Ectodermal cell (in vitro differentiated cells): Measurements from ENCODE around the gene EMX1.

Source experiments
- H3K27ac ChIP-seq: 2 replicates; pipeline ENCODE4 v1.7.0; 2013; ENCODE audit warnings: mild to moderate bottlenecking, low read depth, low read length; ENCODE audit not compliant: insufficient read depth, poor library complexity, severe bottlenecking
- H3K27me3 ChIP-seq: 2 replicates; pipeline ENCODE4 v1.7.0; 2013; ENCODE audit warnings: mild to moderate bottlenecking, low read length; ENCODE audit not compliant: insufficient read depth, control insufficient read depth, poor library complexity, severe bottlenecking
- H3K36me3 ChIP-seq: one replicate; pipeline ENCODE4 v1.7.0; 2013; ENCODE audit warnings: low read length; ENCODE audit not compliant: control insufficient read depth, insufficient read depth
- H3K4me1 ChIP-seq: one replicate; pipeline ENCODE4 v1.7.0; 2013; ENCODE audit warnings: low read length; ENCODE audit not compliant: control insufficient read depth, insufficient read depth
- H3K4me3 ChIP-seq: 2 replicates; pipeline ENCODE4 v1.7.0; 2013; ENCODE audit warnings: low read depth, low read length, control low read depth; ENCODE audit not compliant: insufficient read depth
- H3K9me3 ChIP-seq: 2 replicates; pipeline ENCODE4 v1.7.0; 2013; ENCODE audit warnings: mild to moderate bottlenecking, low read length, moderate library complexity; ENCODE audit not compliant: control insufficient read depth
- WGBS, 2 experiments: methylation state at CpG; one replicate each; pipeline ENCODE4 v1.1.7; 2013; ENCODE audit warnings: missing lambda C conversion rate in 2 of 2; 5-methylcytosine and 5-hydroxymethylcytosine counted together

The EMX1 gene

GRCh38 chr2:72980535-72981217 lies 63.4 kb downstream of the EMX1 start:
- 86 to 91% methylated on average over 11 of the region's 11 CpGs for WGBS, 2 experiments
- H3K9me3 ChIP-seq: no peaks in the 10 kb centered on the region
- H3K27ac ChIP-seq: no peak overlapping the region
- no peaks in the 10 kb centered on the region for H3K27me3 ChIP-seq
- no peaks in the 10 kb centered on the region for H3K4me1 ChIP-seq
- no peaks in the 10 kb centered on the region for H3K36me3 ChIP-seq
- H3K4me3 ChIP-seq: no peak overlapping the region

DNA sequence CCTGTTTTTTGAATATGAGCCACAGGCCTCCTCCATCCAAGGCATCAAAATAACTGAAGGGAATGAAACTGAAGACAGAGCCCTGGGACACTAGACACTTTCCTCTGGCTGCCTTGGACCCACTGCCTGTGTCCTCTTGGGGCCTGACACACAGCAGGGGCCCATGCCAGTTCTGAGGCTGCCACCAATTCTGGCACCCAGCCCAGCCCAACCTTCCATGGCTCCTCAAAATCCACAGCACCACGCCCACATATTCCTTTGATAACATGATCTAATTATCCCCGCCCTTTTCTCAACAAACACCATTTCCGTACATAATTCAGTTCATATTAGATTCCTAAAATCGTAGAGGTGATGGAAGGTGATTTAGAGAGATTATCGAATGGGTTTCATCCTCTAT lies 64.2 kb downstream of the EMX1 start:
- H3K27me3 ChIP-seq: no peaks in the 10 kb centered on the region
- no peak overlapping the region for H3K27ac ChIP-seq
- 97 to 100% methylated on average over 2 of the region's 5 CpGs for WGBS, 2 experiments
- H3K4me1 ChIP-seq: no peaks in the 10 kb centered on the region
- H3K9me3 ChIP-seq: no peaks in the 10 kb centered on the region
- H3K4me3 ChIP-seq: no peak overlapping the region
- no peaks in the 10 kb centered on the region for H3K36me3 ChIP-seq

GRCh38 chr2:72982219-72982618 lies 64.9 kb downstream of the EMX1 start:
- no peaks in the 10 kb centered on the region for H3K27me3 ChIP-seq
- no peak overlapping the region for H3K4me3 ChIP-seq
- H3K4me1 ChIP-seq: no peaks in the 10 kb centered on the region
- 84 to 91% methylated on average over 2 of the region's 2 CpGs for WGBS, 2 experiments
- no peaks in the 10 kb centered on the region for H3K36me3 ChIP-seq
- no peak overlapping the region for H3K27ac ChIP-seq
- H3K9me3 ChIP-seq: no peaks in the 10 kb centered on the region

- Histone ChIP-seq H3K4me1 (no peaks in the 10 kb centered on the region), H3K36me3 (no peaks in the 10 kb centered on the region), H3K27me3 (no peaks in the 10 kb centered on the region), H3K9me3 (no peaks in the 10 kb centered on the region), H3K4me3 (no peak overlapping the region), H3K27ac (no peak overlapping the region)
- 91 to 94% methylated on average over 11 of the region's 11 CpGs for WGBS, 2 experiments
These were observed 65.6 kb downstream of the EMX1 start for GRCh38 chr2:72982781-72983499.

- Histone ChIP-seq H3K9me3 (no peaks in the 10 kb centered on the region), H3K27ac (no peak overlapping the region), H3K27me3 (no peaks in the 10 kb centered on the region), H3K36me3 (no peaks in the 10 kb centered on the region), H3K4me3 (no peak overlapping the region), H3K4me1 (no peaks in the 10 kb centered on the region)
- WGBS, 2 experiments: 92 to 93% methylated on average over 10 of the region's 10 CpGs
These were observed 66.3 kb downstream of the EMX1 start for GRCh38 chr2:72983500-72984161.

DNA sequence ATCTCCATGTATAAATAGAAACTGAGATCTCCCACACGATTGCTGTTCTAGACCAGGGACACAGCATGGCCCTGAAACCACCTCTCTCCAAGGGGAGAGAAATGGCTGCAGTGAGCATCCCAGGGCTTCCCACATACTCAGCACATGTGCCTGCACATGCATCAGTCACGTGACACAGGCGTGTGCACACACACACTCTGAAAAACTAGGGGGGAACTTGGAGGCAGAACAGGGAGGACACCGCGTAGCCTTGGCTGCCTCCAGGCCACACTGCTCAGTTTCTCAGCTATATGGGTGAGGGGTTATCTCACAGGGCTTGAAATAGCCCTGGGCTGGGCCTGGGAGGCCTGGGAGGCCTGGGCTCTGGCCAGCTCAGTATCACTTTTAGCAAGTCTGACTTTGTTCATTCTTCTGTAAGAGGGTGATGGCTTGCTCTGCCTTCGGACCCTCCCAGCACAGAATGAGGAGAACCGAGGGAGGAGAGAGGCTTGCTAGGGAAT lies 66.9 kb downstream of the EMX1 start:
- Histone ChIP-seq H3K27me3 (no peaks in the 10 kb centered on the region), H3K9me3 (no peaks in the 10 kb centered on the region), H3K27ac (no peak overlapping the region), H3K4me3 (no peak overlapping the region), H3K4me1 (no peaks in the 10 kb centered on the region), H3K36me3 (no peaks in the 10 kb centered on the region)
- WGBS, 2 experiments: 94 to 96% methylated on average over 7 of the region's 7 CpGs
